ENCODE data around the gene ZBTB5. TPM values are rescaled to one million over a fixed set of nuclear protein-coding genes. Genes with fewer than 3 reads are reported as not detected.

Gene ZBTB5
- total and polyA plus RNA-seq, 2 of the 13 experiments (the other 11 are each of a cell fraction or from before 2014, with no cell fraction given), result 12.5 to 20.5 TPM

- TF ChIP-seq ZBTB39 (CRISPR knock-in tag; IDR thresholded peaks at IDR 0.05) (no peak), ZNF552 (CRISPR knock-in tag; IDR thresholded peaks at IDR 0.05; ENCODE audit: borderline replicate concordance) (no peak), FOXA3 (CRISPR knock-in tag; IDR thresholded peaks at IDR 0.05) (no peak), ZNF235 (CRISPR knock-in tag; IDR thresholded peaks at IDR 0.05; ENCODE audit: borderline replicate concordance) (0 out of 2 replicates have a peak, but pooled peaks have one; percentile 77), NFIC (IDR thresholded peaks at IDR 0.05; ENCODE audit: low read length) (no peak; the same call in 1 of the 2 replicates), SMAD3 (CRISPR knock-in tag; IDR thresholded peaks at IDR 0.05) (peak; percentile 73; the same call in 1 of the 2 replicates), ZBTB42 (CRISPR knock-in tag; IDR thresholded peaks at IDR 0.05) (no peak), RXRA (CRISPR knock-in tag; IDR thresholded peaks at IDR 0.05) (no peak), MTF1 (CRISPR knock-in tag; IDR thresholded peaks at IDR 0.05) (no peak), ZFP90 (CRISPR knock-in tag; IDR thresholded peaks at IDR 0.05; ENCODE audit: borderline replicate concordance) (peak; percentile 12; the same call in 1 of the 2 replicates), ZNF33B (CRISPR knock-in tag; IDR thresholded peaks at IDR 0.05) (no peak), IRF2 (CRISPR knock-in tag; IDR thresholded peaks at IDR 0.05) (no peak), ZNF558 (CRISPR knock-in tag; IDR thresholded peaks at IDR 0.05; ENCODE audit: borderline replicate concordance) (no peak), ZSCAN21 (CRISPR knock-in tag; IDR thresholded peaks at IDR 0.05; ENCODE audit: borderline replicate concordance) (peak; percentile 72; the same call in 1 of the 2 replicates), SKI (IDR thresholded peaks at IDR 0.05; ENCODE audit: partially characterized antibody) (no peak)
- TF ChIP-seq, protein P1, sequence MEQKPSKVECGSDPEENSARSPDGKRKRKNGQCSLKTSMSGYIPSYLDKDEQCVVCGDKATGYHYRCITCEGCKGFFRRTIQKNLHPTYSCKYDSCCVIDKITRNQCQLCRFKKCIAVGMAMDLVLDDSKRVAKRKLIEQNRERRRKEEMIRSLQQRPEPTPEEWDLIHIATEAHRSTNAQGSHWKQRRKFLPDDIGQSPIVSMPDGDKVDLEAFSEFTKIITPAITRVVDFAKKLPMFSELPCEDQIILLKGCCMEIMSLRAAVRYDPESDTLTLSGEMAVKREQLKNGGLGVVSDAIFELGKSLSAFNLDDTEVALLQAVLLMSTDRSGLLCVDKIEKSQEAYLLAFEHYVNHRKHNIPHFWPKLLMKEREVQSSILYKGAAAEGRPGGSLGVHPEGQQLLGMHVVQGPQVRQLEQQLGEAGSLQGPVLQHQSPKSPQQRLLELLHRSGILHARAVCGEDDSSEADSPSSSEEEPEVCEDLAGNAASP (CRISPR knock-in tag; IDR thresholded peaks at IDR 0.05; ENCODE audit: borderline replicate concordance), result 0 out of 2 replicates have a peak, but pooled peaks have one; percentile 10
- TF ChIP-seq, protein P2, sequence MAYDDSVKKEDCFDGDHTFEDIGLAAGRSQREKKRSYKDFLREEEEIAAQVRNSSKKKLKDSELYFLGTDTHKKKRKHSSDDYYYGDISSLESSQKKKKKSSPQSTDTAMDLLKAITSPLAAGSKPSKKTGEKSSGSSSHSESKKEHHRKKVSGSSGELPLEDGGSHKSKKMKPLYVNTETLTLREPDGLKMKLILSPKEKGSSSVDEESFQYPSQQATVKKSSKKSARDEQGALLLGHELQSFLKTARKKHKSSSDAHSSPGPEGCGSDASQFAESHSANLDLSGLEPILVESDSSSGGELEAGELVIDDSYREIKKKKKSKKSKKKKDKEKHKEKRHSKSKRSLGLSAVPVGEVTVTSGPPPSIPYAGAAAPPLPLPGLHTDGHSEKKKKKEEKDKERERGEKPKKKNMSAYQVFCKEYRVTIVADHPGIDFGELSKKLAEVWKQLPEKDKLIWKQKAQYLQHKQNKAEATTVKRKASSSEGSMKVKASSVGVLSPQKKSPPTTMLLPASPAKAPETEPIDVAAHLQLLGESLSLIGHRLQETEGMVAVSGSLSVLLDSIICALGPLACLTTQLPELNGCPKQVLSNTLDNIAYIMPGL (CRISPR knock-in tag; IDR thresholded peaks at IDR 0.05; ENCODE audit: borderline replicate concordance in 1 of 2, low read depth in 1 of 2), result peak; percentile 64 to 84; a peak in 3 of 4 replicates
- TF ChIP-seq, protein P3, sequence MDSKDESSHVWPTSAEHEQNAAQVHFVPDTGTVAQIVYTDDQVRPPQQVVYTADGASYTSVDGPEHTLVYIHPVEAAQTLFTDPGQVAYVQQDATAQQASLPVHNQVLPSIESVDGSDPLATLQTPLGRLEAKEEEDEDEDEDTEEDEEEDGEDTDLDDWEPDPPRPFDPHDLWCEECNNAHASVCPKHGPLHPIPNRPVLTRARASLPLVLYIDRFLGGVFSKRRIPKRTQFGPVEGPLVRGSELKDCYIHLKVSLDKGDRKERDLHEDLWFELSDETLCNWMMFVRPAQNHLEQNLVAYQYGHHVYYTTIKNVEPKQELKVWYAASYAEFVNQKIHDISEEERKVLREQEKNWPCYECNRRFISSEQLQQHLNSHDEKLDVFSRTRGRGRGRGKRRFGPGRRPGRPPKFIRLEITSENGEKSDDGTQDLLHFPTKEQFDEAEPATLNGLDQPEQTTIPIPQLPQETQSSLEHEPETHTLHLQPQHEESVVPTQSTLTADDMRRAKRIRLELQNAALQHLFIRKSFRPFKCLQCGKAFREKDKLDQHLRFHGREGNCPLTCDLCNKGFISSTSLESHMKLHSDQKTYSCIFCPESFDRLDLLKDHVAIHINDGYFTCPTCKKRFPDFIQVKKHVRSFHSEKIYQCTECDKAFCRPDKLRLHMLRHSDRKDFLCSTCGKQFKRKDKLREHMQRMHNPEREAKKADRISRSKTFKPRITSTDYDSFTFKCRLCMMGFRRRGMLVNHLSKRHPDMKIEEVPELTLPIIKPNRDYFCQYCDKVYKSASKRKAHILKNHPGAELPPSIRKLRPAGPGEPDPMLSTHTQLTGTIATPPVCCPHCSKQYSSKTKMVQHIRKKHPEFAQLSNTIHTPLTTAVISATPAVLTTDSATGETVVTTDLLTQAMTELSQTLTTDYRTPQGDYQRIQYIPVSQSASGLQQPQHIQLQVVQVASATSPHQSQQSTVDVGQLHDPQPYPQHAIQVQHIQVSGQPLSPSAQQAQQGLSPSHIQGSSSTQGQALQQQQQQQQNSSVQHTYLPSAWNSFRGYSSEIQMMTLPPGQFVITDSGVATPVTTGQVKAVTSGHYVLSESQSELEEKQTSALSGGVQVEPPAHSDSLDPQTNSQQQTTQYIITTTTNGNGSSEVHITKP (CRISPR knock-in tag; IDR thresholded peaks at IDR 0.05; ENCODE audit: low read depth), result no peak
Measured at GRCh38 chr9:37485389-37486255, 20.4 kb upstream of the ZBTB5 start, which contains the start of gene POLR1E (continued).

Measured in HepG2 (cell line).